ENCODE data around the gene TULP4.
"Not testable (repeated sequence)": the region's sequence is repeated elsewhere in the genome, so short reads cannot be mapped to it uniquely, and the experiment has no call there.

The TULP4 gene

GRCh38 chr6:158381214-158381613, 68.9 kb downstream of the TULP4 start:
- Histone ChIP-seq H3K9me3 (ENCODE audit: low read length) (peaks cover 3% of the 10 kb centered on the region), H3K4me3 (ENCODE audit: low read length) (no peak overlapping the region), H2AFZ (ENCODE audit: low read depth, low read length) (no peak overlapping the region), H3K4me1 (ENCODE audit: insufficient read depth, low read length) (no peaks in the 10 kb centered on the region), H3K27me3 (ENCODE audit: insufficient read depth, low read length) (no peaks in the 10 kb centered on the region), H3K36me3 (ENCODE audit: insufficient read depth, low read length) (no peaks in the 10 kb centered on the region)

- no peaks in the 10 kb centered on the region for H3K4me1 ChIP-seq (ENCODE audit: insufficient read depth, low read length)
- no peaks in the 10 kb centered on the region for H3K27me3 ChIP-seq (ENCODE audit: insufficient read depth, low read length)
- no peak overlapping the region for H3K4me3 ChIP-seq (ENCODE audit: low read length)
- H3K36me3 ChIP-seq (ENCODE audit: insufficient read depth, low read length), result no peaks in the 10 kb centered on the region
- H3K9me3 ChIP-seq (ENCODE audit: low read length), result peaks cover 3% of the 10 kb centered on the region
- no peak overlapping the region for H2AFZ ChIP-seq (ENCODE audit: low read depth, low read length)
Observed at GRCh38 chr6:158382491-158382890, 70.2 kb downstream of the TULP4 start.

DNA sequence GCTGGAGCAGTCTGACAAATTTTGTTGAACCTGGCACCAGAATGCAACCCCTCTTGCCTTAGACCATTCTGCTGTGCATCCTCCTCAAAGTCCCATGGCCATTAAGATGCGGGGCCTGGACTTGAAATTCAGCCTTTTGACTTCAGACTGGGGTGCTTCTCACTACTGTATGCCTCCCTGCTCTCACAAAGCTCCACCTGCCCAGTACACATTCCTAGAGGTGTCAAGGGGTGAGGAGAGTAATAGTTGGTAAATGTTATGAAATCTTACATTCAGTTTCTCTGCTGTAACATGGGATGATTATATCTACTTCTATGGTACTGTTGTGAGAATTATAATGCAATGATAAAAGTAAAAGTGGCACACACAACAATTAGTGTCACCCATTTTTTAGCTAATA, 70.8 kb downstream of the TULP4 start:
- Histone ChIP-seq H3K36me3 (ENCODE audit: insufficient read depth, low read length) (no peaks in the 10 kb centered on the region), H3K27me3 (ENCODE audit: insufficient read depth, low read length) (no peaks in the 10 kb centered on the region), H3K4me3 (ENCODE audit: low read length) (no peak overlapping the region), H3K9me3 (ENCODE audit: low read length) (peaks cover 3% of the 10 kb centered on the region), H3K4me1 (ENCODE audit: insufficient read depth, low read length) (no peaks in the 10 kb centered on the region), H2AFZ (ENCODE audit: low read depth, low read length) (no peak overlapping the region)

GRCh38 chr6:158383542-158383941, 71.3 kb downstream of the TULP4 start:
- no peaks in the 10 kb centered on the region for H3K27me3 ChIP-seq (ENCODE audit: insufficient read depth, low read length)
- H3K4me3 ChIP-seq (ENCODE audit: low read length), result no peak overlapping the region
- no peaks in the 10 kb centered on the region for H3K36me3 ChIP-seq (ENCODE audit: insufficient read depth, low read length)
- no peak overlapping the region for H2AFZ ChIP-seq (ENCODE audit: low read depth, low read length)
- H3K9me3 ChIP-seq (ENCODE audit: low read length), result peaks cover 3% of the 10 kb centered on the region
- H3K4me1 ChIP-seq (ENCODE audit: insufficient read depth, low read length), result no peaks in the 10 kb centered on the region

GRCh38 chr6:158384671-158385110, 72.4 kb downstream of the TULP4 start:
- no peaks in the 10 kb centered on the region for H3K27me3 ChIP-seq (ENCODE audit: insufficient read depth, low read length)

DNA sequence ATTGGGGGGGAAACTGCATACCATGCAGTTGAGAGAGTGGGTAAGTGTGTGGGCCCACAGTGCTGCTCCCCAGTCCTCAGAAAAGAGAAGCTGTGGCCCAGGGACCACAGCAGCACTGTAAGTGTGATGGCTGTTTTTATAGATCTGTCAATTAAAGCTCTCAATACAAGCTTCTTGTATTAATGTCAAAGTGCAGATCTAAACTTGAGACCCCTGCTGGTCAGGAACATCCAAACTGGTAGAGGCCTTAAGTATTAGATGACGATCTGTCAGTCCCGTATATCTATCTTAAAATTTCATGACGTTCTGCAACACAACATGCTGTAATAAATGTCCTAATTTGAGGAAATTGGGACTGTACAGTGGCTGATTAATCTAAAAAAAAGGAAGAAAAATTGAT, 74.8 kb downstream of the TULP4 start:
- Histone ChIP-seq H3K27me3 (ENCODE audit: insufficient read depth, low read length) (no peaks in the 10 kb centered on the region), H3K4me1 (ENCODE audit: insufficient read depth, low read length) (no peaks in the 10 kb centered on the region), H2AFZ (ENCODE audit: low read depth, low read length) (no peak overlapping the region), H3K9me3 (ENCODE audit: low read length) (peaks cover 3% of the 10 kb centered on the region), H3K36me3 (ENCODE audit: insufficient read depth, low read length) (no peaks in the 10 kb centered on the region), H3K4me3 (ENCODE audit: low read length) (no peak overlapping the region)

More at GRCh38 chr6:158384671-158385110, 72.4 kb downstream of the TULP4 start:
- H3K4me3 ChIP-seq (ENCODE audit: low read length), result no peak overlapping the region
- H2AFZ ChIP-seq (ENCODE audit: low read depth, low read length), result no peak overlapping the region
- no peaks in the 10 kb centered on the region for H3K4me1 ChIP-seq (ENCODE audit: insufficient read depth, low read length)
- H3K9me3 ChIP-seq (ENCODE audit: low read length), result peaks cover 3% of the 10 kb centered on the region
- H3K36me3 ChIP-seq (ENCODE audit: insufficient read depth, low read length), result no peaks in the 10 kb centered on the region

- Histone ChIP-seq H3K4me1 (ENCODE audit: insufficient read depth, low read length) (no peaks in the 10 kb centered on the region), H2AFZ (ENCODE audit: low read depth, low read length) (no peak overlapping the region), H3K36me3 (ENCODE audit: insufficient read depth, low read length) (no peaks in the 10 kb centered on the region), H3K27me3 (ENCODE audit: insufficient read depth, low read length) (no peaks in the 10 kb centered on the region), H3K9me3 (ENCODE audit: low read length) (peaks cover 7% of the 10 kb centered on the region), H3K4me3 (ENCODE audit: low read length) (no peak overlapping the region)
Observed at GRCh38 chr6:158387578-158387977, 75.3 kb downstream of the TULP4 start.

DNA sequence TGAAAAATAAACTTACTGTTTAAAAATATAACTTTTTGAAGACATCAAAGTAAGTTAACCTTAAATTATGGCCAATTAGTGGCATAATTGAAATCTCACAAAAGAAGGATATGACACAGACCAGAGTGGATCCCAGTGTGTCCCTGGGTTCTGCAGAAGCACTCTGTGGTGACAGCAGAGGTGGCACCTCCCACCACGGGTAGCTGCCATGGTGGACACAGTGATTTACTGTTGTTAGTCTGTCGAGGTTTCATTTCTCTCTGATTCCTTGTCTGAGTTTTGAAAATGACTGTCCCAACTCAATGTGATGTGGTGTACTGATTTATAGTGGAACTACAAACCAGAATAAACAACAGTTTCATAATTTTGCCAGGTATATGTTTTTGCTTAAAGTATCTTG, 76.5 kb downstream of the TULP4 start:
- H3K27me3 ChIP-seq (ENCODE audit: insufficient read depth, low read length), result no peaks in the 10 kb centered on the region
- no peaks in the 10 kb centered on the region for H3K36me3 ChIP-seq (ENCODE audit: insufficient read depth, low read length)
- H3K4me3 ChIP-seq (ENCODE audit: low read length), result no peak overlapping the region
- H3K9me3 ChIP-seq (ENCODE audit: low read length), result peaks cover 14% of the 10 kb centered on the region
- H2AFZ ChIP-seq (ENCODE audit: low read depth, low read length), result no peak overlapping the region
- H3K4me1 ChIP-seq (ENCODE audit: insufficient read depth, low read length), result no peaks in the 10 kb centered on the region

GRCh38 chr6:158389193-158389919, 77.1 kb downstream of the TULP4 start:
- no peak overlapping the region for H2AFZ ChIP-seq (ENCODE audit: low read depth, low read length)

GRCh38 chr6:158391276-158391675, 79.0 kb downstream of the TULP4 start:
- no peak overlapping the region for H3K4me3 ChIP-seq (ENCODE audit: low read length)
- H3K4me1 ChIP-seq (ENCODE audit: insufficient read depth, low read length), result peaks cover 4% of the 10 kb centered on the region
- no peak overlapping the region for H2AFZ ChIP-seq (ENCODE audit: low read depth, low read length)
- peaks cover 13% of the 10 kb centered on the region for H3K9me3 ChIP-seq (ENCODE audit: low read length)
- H3K36me3 ChIP-seq (ENCODE audit: insufficient read depth, low read length), result no peaks in the 10 kb centered on the region
- H3K27me3 ChIP-seq (ENCODE audit: insufficient read depth, low read length), result no peaks in the 10 kb centered on the region

More at GRCh38 chr6:158389193-158389919, 77.1 kb downstream of the TULP4 start:
- Histone ChIP-seq H3K4me3 (ENCODE audit: low read length) (no peak overlapping the region), H3K9me3 (ENCODE audit: low read length) (peaks cover 16% of the 10 kb centered on the region), H3K27me3 (ENCODE audit: insufficient read depth, low read length) (no peaks in the 10 kb centered on the region), H3K4me1 (ENCODE audit: insufficient read depth, low read length) (no peaks in the 10 kb centered on the region), H3K36me3 (ENCODE audit: insufficient read depth, low read length) (no peaks in the 10 kb centered on the region)

GRCh38 chr6:158391977-158392376, 79.7 kb downstream of the TULP4 start:
- H3K9me3 ChIP-seq (ENCODE audit: low read length), result peaks cover 13% of the 10 kb centered on the region
- H2AFZ ChIP-seq (ENCODE audit: low read depth, low read length); H3K4me3 ChIP-seq (ENCODE audit: low read length); H3K36me3 ChIP-seq (ENCODE audit: insufficient read depth, low read length); H3K27me3 ChIP-seq (ENCODE audit: insufficient read depth, low read length); H3K4me1 ChIP-seq (ENCODE audit: insufficient read depth, low read length): not testable (repeated sequence)

GRCh38 chr6:158396136-158396535, 83.9 kb downstream of the TULP4 start:
- H3K9me3 ChIP-seq (ENCODE audit: low read length), result peaks cover 13% of the 10 kb centered on the region
- no peaks in the 10 kb centered on the region for H3K27me3 ChIP-seq (ENCODE audit: insufficient read depth, low read length)
- H3K4me3 ChIP-seq (ENCODE audit: low read length), result no peak overlapping the region
- peaks cover 4% of the 10 kb centered on the region for H3K4me1 ChIP-seq (ENCODE audit: insufficient read depth, low read length)
- H3K36me3 ChIP-seq (ENCODE audit: insufficient read depth, low read length), result no peaks in the 10 kb centered on the region
- no peak overlapping the region for H2AFZ ChIP-seq (ENCODE audit: low read depth, low read length)

- H3K4me1 ChIP-seq (ENCODE audit: insufficient read depth, low read length), result peaks cover 4% of the 10 kb centered on the region
- H2AFZ ChIP-seq (ENCODE audit: low read depth, low read length), result no peak overlapping the region
- H3K36me3 ChIP-seq (ENCODE audit: insufficient read depth, low read length), result no peaks in the 10 kb centered on the region
- no peaks in the 10 kb centered on the region for H3K27me3 ChIP-seq (ENCODE audit: insufficient read depth, low read length)
- peaks cover 8% of the 10 kb centered on the region for H3K9me3 ChIP-seq (ENCODE audit: low read length)
- H3K4me3 ChIP-seq (ENCODE audit: low read length), result no peak overlapping the region
Observed at GRCh38 chr6:158397578-158397977, 85.3 kb downstream of the TULP4 start.
